ENCODE data around the gene SLC36A2. TPM values are rescaled to one million over a fixed set of nuclear protein-coding genes. Genes with fewer than 3 reads are reported as not detected.

Gene SLC36A2
- total RNA-seq, 4 donors from 2014 or later: not detected

DNA sequence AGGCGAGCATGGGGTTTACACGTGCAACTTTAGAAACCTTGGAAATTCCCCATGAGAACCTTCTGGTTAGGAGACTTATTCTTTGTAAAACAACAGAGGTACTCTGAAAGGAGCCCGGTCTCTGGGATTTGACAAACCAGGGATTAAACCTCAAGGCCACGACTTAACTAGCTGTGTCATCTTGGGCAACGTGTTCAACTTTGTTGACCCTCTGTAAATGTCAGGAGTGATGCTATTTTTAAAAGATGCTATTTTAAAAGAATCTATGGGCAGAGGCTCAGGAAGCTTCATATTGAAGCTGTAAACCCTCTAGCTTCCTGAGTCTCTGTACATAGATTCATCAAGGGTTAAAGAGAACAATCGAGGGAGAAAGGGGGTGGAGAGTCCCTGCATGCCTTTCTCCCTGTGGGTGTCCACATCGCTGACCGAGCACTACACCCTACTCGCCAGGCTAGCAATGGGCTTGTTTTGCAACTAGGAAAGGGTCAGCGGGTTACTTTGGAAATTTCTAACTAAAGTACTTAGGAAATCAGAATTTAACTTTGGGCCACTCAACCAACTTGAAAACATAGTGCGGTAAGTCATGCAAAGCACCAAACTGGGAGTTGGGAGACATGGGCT is 2.1 kb downstream of the SLC36A2 start:
- Histone ChIP-seq H3K36me3 (no peaks in the 10 kb centered on the region), H3K27me3 (no peaks in the 10 kb centered on the region), H3K4me3 (no peak overlapping the region), H3K4me1 (no peaks in the 10 kb centered on the region), H3K9me3 (no peaks in the 10 kb centered on the region), H3K27ac (no peak overlapping the region)
- TF ChIP-seq, protein P1, sequence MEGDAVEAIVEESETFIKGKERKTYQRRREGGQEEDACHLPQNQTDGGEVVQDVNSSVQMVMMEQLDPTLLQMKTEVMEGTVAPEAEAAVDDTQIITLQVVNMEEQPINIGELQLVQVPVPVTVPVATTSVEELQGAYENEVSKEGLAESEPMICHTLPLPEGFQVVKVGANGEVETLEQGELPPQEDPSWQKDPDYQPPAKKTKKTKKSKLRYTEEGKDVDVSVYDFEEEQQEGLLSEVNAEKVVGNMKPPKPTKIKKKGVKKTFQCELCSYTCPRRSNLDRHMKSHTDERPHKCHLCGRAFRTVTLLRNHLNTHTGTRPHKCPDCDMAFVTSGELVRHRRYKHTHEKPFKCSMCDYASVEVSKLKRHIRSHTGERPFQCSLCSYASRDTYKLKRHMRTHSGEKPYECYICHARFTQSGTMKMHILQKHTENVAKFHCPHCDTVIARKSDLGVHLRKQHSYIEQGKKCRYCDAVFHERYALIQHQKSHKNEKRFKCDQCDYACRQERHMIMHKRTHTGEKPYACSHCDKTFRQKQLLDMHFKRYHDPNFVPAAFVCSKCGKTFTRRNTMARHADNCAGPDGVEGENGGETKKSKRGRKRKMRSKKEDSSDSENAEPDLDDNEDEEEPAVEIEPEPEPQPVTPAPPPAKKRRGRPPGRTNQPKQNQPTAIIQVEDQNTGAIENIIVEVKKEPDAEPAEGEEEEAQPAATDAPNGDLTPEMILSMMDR (IDR thresholded peaks at IDR 0.05): no peak
- TF ChIP-seq POLR2A (IDR thresholded peaks at IDR 0.05): no peak
- no peak for DNase-seq

DNA sequence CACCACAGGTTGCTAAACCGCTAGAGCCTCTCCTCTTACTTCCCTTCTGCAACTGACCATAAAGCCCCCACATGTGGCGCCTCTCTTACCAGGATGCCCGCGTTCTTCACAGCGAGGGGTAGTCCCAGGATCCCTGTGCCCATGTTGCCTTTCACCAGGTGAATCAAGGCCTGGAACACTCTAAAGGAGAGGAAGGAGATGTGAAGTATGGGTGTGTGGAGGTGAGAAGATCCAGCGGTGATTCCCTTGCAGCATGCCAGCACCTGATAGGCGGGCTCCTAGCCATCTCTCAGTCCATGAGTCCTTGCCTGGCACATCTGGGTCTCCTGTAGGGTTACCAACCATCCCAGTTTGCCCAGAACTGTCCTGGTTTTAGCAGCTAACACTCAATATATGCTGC is 3.3 kb downstream of the SLC36A2 start:
- no peak for DNase-seq
- TF ChIP-seq POLR2A (IDR thresholded peaks at IDR 0.05): no peak
- TF ChIP-seq, protein P1 (IDR thresholded peaks at IDR 0.05): no peak
- Histone ChIP-seq H3K27ac (no peak overlapping the region), H3K9me3 (no peaks in the 10 kb centered on the region), H3K27me3 (no peaks in the 10 kb centered on the region), H3K36me3 (no peaks in the 10 kb centered on the region), H3K4me1 (no peaks in the 10 kb centered on the region), H3K4me3 (no peak overlapping the region)

DNA sequence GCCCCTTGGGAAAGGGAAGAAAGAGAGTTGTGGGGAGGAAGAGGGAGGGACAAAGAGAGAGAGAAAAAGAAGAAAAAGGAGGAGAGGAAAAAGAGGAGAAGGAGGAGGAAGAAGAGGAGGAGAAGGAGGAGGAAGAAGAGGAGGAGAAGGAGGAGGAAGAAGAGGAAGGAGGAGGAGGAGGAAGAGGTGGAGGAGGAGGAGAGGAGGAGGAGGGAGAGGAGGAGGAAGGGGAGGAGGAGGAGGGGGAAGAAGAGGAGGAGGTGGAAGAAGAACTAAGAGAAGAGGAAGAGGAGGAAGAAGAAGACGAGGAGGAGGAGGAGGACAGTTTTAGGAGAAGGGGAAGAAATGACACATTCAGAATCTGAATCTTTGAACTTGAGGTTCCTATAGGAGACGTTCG is 7.4 kb downstream of the SLC36A2 start:
- Histone ChIP-seq H3K9me3 (no peaks in the 10 kb centered on the region), H3K27ac (no peak overlapping the region), H3K36me3 (no peaks in the 10 kb centered on the region), H3K27me3 (no peaks in the 10 kb centered on the region), H3K4me1 (no peaks in the 10 kb centered on the region), H3K4me3 (no peak overlapping the region)
- TF ChIP-seq, protein P1 (IDR thresholded peaks at IDR 0.05): no peak
- no peak for TF ChIP-seq POLR2A (IDR thresholded peaks at IDR 0.05)
- no peak for DNase-seq

DNA sequence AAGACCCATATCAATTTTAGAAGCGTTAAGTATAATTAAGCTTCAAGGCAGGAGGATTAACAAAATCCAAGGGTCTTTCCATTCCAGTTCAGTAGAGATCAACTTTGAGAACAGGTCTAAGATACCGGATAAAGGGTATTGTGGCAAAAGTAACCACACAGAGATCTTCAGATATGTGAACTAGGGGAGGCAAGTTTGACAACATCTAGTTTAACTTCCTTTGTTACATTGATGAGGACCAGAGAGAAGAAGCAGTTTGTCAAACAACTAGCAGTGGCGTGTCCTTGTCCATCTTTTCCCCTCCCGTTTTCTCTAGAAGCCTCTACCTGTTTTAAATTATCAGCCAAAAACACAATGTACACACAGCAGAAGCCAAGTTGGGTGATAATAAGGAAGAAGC is 8.6 kb downstream of the SLC36A2 start:
- Histone ChIP-seq H3K27me3 (no peaks in the 10 kb centered on the region), H3K9me3 (no peaks in the 10 kb centered on the region), H3K4me3 (no peak overlapping the region), H3K4me1 (no peaks in the 10 kb centered on the region), H3K27ac (no peak overlapping the region), H3K36me3 (no peaks in the 10 kb centered on the region)
- TF ChIP-seq, protein P1 (IDR thresholded peaks at IDR 0.05): no peak
- no peak for TF ChIP-seq POLR2A (IDR thresholded peaks at IDR 0.05)
- DNase-seq: no peak

DNA sequence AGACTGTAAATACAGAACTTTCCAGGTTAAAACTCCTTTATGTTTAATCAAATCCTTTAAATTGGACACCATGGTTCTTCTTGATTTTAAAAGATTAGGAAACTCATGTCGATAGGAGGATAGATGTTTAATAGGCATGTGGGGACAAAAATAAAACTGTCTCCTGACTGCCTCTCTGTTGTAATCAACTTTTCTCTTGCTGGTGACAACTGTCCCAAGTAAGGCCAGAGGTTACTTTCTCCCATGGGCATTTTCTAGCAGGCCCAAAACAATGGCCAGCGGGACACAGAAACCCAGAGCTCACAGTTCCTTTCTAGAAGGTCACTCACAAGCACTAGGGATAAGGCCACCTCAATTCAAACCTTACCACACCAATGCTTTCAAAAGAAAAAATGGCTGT is 14.5 kb downstream of the SLC36A2 start:
- DNase-seq: no peak
- no peaks in the 10 kb centered on the region for H3K4me1 ChIP-seq
- no peaks in the 10 kb centered on the region for H3K36me3 ChIP-seq
- H3K27me3 ChIP-seq: no peaks in the 10 kb centered on the region
- H3K27ac ChIP-seq: no peak overlapping the region
- no peaks in the 10 kb centered on the region for H3K9me3 ChIP-seq
- H3K4me3 ChIP-seq: no peak overlapping the region
- TF ChIP-seq, protein P1 (IDR thresholded peaks at IDR 0.05): no peak
- TF ChIP-seq POLR2A (IDR thresholded peaks at IDR 0.05): no peak

DNA sequence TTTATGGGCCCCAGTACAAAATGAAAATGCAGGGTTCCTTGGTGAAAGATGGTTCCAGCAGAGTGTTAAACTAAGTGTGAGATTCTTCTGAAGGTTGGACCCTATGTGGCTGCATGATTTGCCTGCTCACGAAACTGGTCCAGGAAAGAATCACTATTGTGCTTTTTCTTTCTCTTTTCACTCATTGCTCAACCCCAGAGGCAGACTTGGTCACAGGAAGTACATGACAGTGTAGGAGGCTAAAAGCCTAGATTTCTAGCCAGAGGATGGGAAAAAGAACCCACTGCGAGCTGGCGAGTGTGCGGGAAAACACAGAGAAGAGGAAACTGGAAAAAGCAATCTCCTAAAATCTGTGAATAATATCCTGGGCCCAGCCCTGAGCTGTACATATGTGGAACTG is 18.6 kb downstream of the SLC36A2 start:
- no peaks in the 10 kb centered on the region for H3K4me1 ChIP-seq
- DNase-seq: no peak
- H3K27me3 ChIP-seq: no peaks in the 10 kb centered on the region
- H3K9me3 ChIP-seq: no peaks in the 10 kb centered on the region
- H3K27ac ChIP-seq: no peak overlapping the region
- TF ChIP-seq, protein P1 (IDR thresholded peaks at IDR 0.05): no peak
- no peak for TF ChIP-seq POLR2A (IDR thresholded peaks at IDR 0.05)
- H3K4me3 ChIP-seq: no peak overlapping the region
- no peaks in the 10 kb centered on the region for H3K36me3 ChIP-seq
